Fibroblast of skin of scalp (primary cell): ENCODE data around the gene OR6C3. TPM values are rescaled to one million over a fixed set of nuclear protein-coding genes. Genes with fewer than 3 reads are reported as not detected.
"Not testable (repeated sequence)": the region's sequence is repeated elsewhere in the genome, so short reads cannot be mapped to it uniquely, and the experiment has no call there.

Experiments
- DNase-seq: peaks from one replicate; pipeline ENCODE4 v3.0.0-alpha.2; 2013
- polyA plus RNA-seq, 2 experiments: library from polyadenylated mRNA; unstranded; fragments of 120-200 nt; gene quantifications; one replicate each; pipeline ENCODE4 v1.2.1, GENCODE V29; 2013; ENCODE audit not compliant: insufficient read length in 2 of 2

OR6C3 gene
- not detected for polyA plus RNA-seq (2013, experiment 1 of 2; ENCODE audit: insufficient read length)
- polyA plus RNA-seq (2013, experiment 2 of 2; ENCODE audit: insufficient read length): not detected

- no peak for DNase-seq
Observed at GRCh38 chr12:55330446-55330845, at the start of gene OR6C3. TSS of gene OR6C3 (plus strand) at chr12:55330746. CDS start at chr12:55331701, 955 bp downstream.

GRCh38 chr12:55280991-55281390 lies 49.6 kb upstream of the OR6C3 start:
- DNase-seq: no peak

DNA sequence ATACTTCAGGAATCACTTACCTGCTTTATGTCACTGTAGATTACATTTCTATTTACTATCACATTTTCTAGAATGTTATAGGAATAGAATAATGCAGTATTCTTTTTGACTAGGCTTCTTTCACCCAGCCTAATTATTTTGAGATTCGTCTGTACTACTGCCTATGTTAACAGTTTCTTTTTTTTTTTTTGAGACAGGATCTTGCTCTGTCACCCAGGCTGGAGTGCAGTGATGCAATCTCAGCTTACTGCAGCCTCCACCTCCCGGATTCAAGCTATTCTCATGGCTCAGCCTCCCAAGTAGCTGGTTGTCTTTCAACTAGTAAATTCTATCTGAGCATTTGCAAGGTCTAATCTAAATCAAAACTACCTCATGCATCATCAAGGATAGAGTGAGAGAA lies 40.5 kb upstream of the OR6C3 start:
- no peak for DNase-seq

GRCh38 chr12:55296469-55296868 lies 34.1 kb upstream of the OR6C3 start, which contains the start of gene OR6C6:
TSS of gene OR6C6 (minus strand) at chr12:55296569. CDS start at chr12:55295232, 1,337 bp downstream.
- no peak for DNase-seq

- DNase-seq: no peak
Observed at GRCh38 chr12:55314043-55314442, 16.5 kb upstream of the OR6C3 start, which contains the start of gene OR6C1. TSS of gene OR6C1 (plus strand) at chr12:55314343. CDS start at chr12:55320600, 6,257 bp downstream.

DNA sequence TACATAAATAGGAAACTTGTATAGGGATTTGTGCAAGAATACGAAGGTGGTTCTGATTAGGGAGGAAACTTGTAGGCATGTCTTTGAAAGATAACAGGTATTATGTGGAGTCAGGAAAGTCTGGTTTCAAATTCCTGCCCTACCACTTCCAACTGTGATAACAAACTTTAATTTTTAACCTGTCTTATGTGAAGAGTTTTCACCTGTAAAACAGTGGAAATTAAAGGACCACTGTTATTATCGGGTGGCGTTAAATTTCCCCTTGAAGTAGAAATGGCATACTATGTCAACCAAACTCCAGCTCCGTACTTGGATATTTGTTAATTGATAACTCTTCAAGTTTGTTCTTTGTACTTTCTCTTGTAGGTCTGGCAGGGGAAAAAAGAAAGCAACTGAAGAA lies 10.3 kb upstream of the OR6C3 start:
- DNase-seq: no peak

GRCh38 chr12:55325801-55326200 lies 4.7 kb upstream of the OR6C3 start:
- DNase-seq: not testable (repeated sequence)

GRCh38 chr12:55336002-55336401 lies 5.5 kb downstream of the OR6C3 start:
- no peak for DNase-seq

DNA sequence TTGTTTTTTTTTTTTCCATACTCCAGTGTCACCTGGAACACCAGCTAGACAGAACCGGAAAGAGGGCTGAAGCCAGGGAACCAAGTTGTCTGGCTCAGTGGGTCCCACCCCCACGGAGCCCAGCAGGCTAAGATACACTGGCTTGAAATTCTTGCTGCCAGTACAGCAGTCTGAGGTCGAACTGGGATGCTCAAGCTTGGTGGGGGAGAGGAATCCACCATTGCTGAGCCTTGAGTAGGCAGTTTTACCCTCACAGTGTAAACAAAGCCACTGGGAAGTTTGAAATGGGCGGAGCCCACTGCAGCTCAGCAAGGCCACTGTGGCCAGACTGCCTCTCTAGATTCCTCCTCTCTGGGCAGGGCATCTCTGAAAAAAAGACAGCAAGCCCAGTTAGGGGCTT lies 24.8 kb downstream of the OR6C3 start:
- DNase-seq: not testable (repeated sequence)

DNA sequence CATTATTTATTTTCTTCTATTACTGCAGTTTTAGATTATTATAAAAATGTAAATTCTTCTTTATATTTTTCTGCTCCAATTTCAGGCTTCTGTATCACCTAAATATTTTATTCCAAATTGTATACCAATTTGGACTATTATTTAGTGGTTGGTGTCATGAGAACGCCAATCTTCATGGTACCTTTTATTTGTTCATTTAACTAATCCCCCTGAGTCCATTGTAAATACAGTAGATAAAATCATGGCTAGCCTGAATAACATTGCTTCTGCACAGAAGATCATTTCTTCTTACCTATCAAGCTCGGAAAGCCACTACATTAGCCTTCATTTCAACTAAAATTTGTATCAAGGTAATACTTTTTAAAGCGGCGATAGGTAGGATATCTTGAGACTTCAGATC lies 32.1 kb downstream of the OR6C3 start, which contains the start of gene OR6C75:
OR6C75 (plus strand) TSS at position 301 of the 400 bp plus-strand sequence. CDS start 2,136 bp downstream, outside the sequence.
- DNase-seq: no peak

DNA sequence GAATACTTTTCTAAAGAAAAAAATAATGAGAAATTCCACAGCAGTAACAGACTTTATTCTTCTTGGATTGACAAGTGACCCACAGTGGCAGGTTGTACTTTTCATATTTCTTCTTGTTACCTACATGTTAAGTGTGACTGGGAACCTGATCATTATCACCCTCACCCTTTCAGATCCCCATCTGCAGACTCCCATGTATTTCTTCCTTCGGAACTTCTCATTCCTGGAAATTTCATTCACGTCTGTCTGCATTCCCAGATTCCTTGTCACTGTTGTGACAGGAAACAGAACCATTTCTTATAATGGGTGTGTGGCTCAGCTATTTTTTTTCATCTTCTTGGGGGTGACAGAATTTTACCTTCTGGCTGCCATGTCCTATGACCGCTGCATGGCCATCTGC lies 34.5 kb downstream of the OR6C3 start:
- DNase-seq: no peak

- no peak for DNase-seq
Observed at GRCh38 chr12:55372521-55372920, 42.0 kb downstream of the OR6C3 start.
